H1 (cell line): ENCODE data around the gene IQCH. TPM values are rescaled to one million over a fixed set of nuclear protein-coding genes. Genes with fewer than 3 reads are reported as not detected.
A peak's percentile ranks its signal among the peaks of the same experiment; 100 is the strongest.

Experiments
- CTCF ChIA-PET: fragments of 300-600 bp; sonication (Branson Sonifier 250); formaldehyde crosslinking; loops from one replicate; lab custom pipeline; 2021; ENCODE audit not compliant: partially characterized antibody; lab: Charles Lee
- POLR2A ChIA-PET: fragments of 300-600 bp; sonication (Branson Sonifier 250); formaldehyde crosslinking; loops from one replicate; lab custom pipeline; 2021; ENCODE audit warnings: inconsistent platforms; ENCODE audit not compliant: partially characterized antibody; lab: Charles Lee
- DNase-seq, 2 experiments: peaks; one replicate each; pipeline versions ENCODE4 v3.0.0 to v3.0.0-alpha.2; 2010 to 2022; ENCODE audit warnings: low spot score in 2 of 2, low read depth in 1 of 2, mixed read lengths in 1 of 2
- FAIRE-seq: peaks from 2 replicates; lab custom pipeline; 2011; peaks lifted over from hg19 to GRCh38; lab: Jason Lieb, UNC
- H2AFZ ChIP-seq: 2 replicates; pipeline ENCODE4 v1.8.1; 2012; ENCODE audit warnings: low read length, inconsistent platforms
- H2AK5ac ChIP-seq: 2 replicates; pipeline ENCODE4 v1.6.1; 2013; ENCODE audit warnings: low read depth, low read length
- H2BK120ac ChIP-seq: replicated peaks from 2 replicates; pipeline ENCODE3; 2013; ENCODE audit warnings: low read depth, low read length, inconsistent platforms
- H2BK12ac ChIP-seq: 2 replicates; pipeline ENCODE4 v1.6.1; 2013; ENCODE audit warnings: low read depth, low read length
- H2BK15ac ChIP-seq: 2 replicates; pipeline ENCODE4 v1.6.1; 2013; ENCODE audit warnings: low read length
- H2BK20ac ChIP-seq: 2 replicates; pipeline ENCODE4 v1.6.1; 2013; ENCODE audit warnings: low read length
- H2BK5ac ChIP-seq: 2 replicates; pipeline ENCODE4 v1.6.1; 2013; ENCODE audit warnings: low read depth, low read length
- H3K14ac ChIP-seq: 2 replicates; pipeline ENCODE4 v1.6.1; 2013; ENCODE audit warnings: inconsistent platforms; ENCODE audit not compliant: insufficient read length
- H3K18ac ChIP-seq: 2 replicates; pipeline ENCODE4 v1.6.1; 2013; ENCODE audit warnings: low read length; ENCODE audit errors: extremely low read depth
- H3K23ac ChIP-seq: 2 replicates; pipeline ENCODE4 v1.6.1; 2013; ENCODE audit warnings: inconsistent platforms; ENCODE audit not compliant: insufficient read length
- H3K23me2 ChIP-seq: 2 replicates; pipeline ENCODE4 v1.6.1; 2013; ENCODE audit warnings: low read depth, low read length
- H3K27ac ChIP-seq: 2 replicates; pipeline ENCODE4 v1.6.1; 2011; ENCODE audit warnings: low read depth, low read length, inconsistent platforms
- H3K27me3 ChIP-seq, 4 experiments: replicated peaks in 1 of 4; 1 replicate in 1 of 4; 2 replicates in 3 of 4; pipeline versions ENCODE4 v1.6.1 to v1.8.1; 2011 to 2013; ENCODE audit warnings: low read length in 3 of 4, mild to moderate bottlenecking in 3 of 4, inconsistent platforms in 2 of 4, mixed read lengths in 2 of 4, moderate library complexity in 1 of 4; ENCODE audit not compliant: control insufficient read depth in 3 of 4, insufficient read depth in 3 of 4; ENCODE audit errors: extremely low read depth in 1 of 4
- H3K36me3 ChIP-seq, 4 experiments: 2 replicates each; pipeline versions ENCODE4 v1.6.1 to v1.8.1; 2011 to 2013; ENCODE audit warnings: mild to moderate bottlenecking in 4 of 4, low read length in 3 of 4, moderate library complexity in 2 of 4, control low read depth in 1 of 4, inconsistent platforms in 1 of 4; ENCODE audit not compliant: insufficient read depth in 4 of 4, control insufficient read depth in 2 of 4
- H3K4ac ChIP-seq: replicated peaks from 2 replicates; pipeline ENCODE3; 2013; ENCODE audit warnings: low read length, low read depth, mixed read lengths, inconsistent platforms; ENCODE audit not compliant: insufficient read length
- H3K4me1 ChIP-seq, 4 experiments: replicated peaks in 1 of 4; 1 replicate in 1 of 4; 2 replicates in 3 of 4; pipeline versions ENCODE4 v1.6.1 to v1.8.1; 2011 to 2013; ENCODE audit warnings: low read length in 3 of 4, inconsistent platforms in 2 of 4, mixed read lengths in 1 of 4; ENCODE audit not compliant: insufficient read depth in 4 of 4, control insufficient read depth in 3 of 4
- H3K4me2 ChIP-seq, 2 experiments: 2 replicates each; pipeline versions ENCODE4 v1.6.1 to v1.8.1; 2011 to 2013; ENCODE audit warnings: low read depth in 2 of 2, low read length in 2 of 2, control low read depth in 1 of 2, inconsistent platforms in 1 of 2, mild to moderate bottlenecking in 1 of 2; ENCODE audit not compliant: insufficient read depth in 1 of 2
- H3K4me3 ChIP-seq, 4 experiments: fragments of 200-600, 300-600 bp in 1 of 4; sonication (generic), shearing (Covaris generic), sonication (Bioruptor Twin) in 1 of 4; 2 replicates each; pipeline versions ENCODE4 v1.5.1 to v1.8.1; 2011 to 2016; ENCODE audit warnings: low read length in 4 of 4, low read depth in 3 of 4, control low read depth in 2 of 4, inconsistent platforms in 2 of 4, mild to moderate bottlenecking in 2 of 4, mixed read lengths in 1 of 4, moderate library complexity in 1 of 4; ENCODE audit not compliant: insufficient read depth in 2 of 4; ENCODE audit errors: extremely low read depth in 1 of 4
- H3K56ac ChIP-seq: replicated peaks from 2 replicates; pipeline ENCODE3; 2013; ENCODE audit warnings: low read depth, mild to moderate bottlenecking, mixed read lengths, low read length, inconsistent platforms; ENCODE audit not compliant: insufficient read length
- H3K79me1 ChIP-seq: 2 replicates; pipeline ENCODE4 v1.6.1; 2013; ENCODE audit warnings: low read depth, low read length, control low read depth
- H3K79me2 ChIP-seq, 2 experiments: 2 replicates each; pipeline versions ENCODE4 v1.6.1 to v1.8.1; 2012 to 2013; ENCODE audit warnings: low read length in 2 of 2, mild to moderate bottlenecking in 2 of 2, inconsistent platforms in 1 of 2; ENCODE audit not compliant: insufficient read depth in 2 of 2, control insufficient read depth in 1 of 2
- H3K9ac ChIP-seq, 4 experiments: replicated peaks in 1 of 4; 1 replicate in 1 of 4; 2 replicates in 3 of 4; pipeline versions ENCODE4 v1.6.1 to v1.8.1; 2011 to 2013; ENCODE audit warnings: low read depth in 3 of 4, low read length in 3 of 4, control low read depth in 2 of 4, mild to moderate bottlenecking in 2 of 4, moderate library complexity in 2 of 4, inconsistent platforms in 1 of 4; ENCODE audit errors: extremely low read depth in 1 of 4
- H3K9me3 ChIP-seq, 2 experiments: 2 replicates each; pipeline versions ENCODE4 v1.6.1 to v1.8.1; 2012 to 2013; ENCODE audit warnings: mild to moderate bottlenecking in 2 of 2, moderate library complexity in 2 of 2, control low read depth in 1 of 2, inconsistent platforms in 1 of 2, low read depth in 1 of 2, low read length in 1 of 2, mixed read lengths in 1 of 2; ENCODE audit not compliant: insufficient read depth in 2 of 2
- H4K20me1 ChIP-seq, 2 experiments: replicated peaks in 1 of 2; 2 replicates each; pipeline versions ENCODE3 to v1.8.1; 2011 to 2013; ENCODE audit warnings: inconsistent platforms in 2 of 2, low read length in 2 of 2, mild to moderate bottlenecking in 1 of 2; ENCODE audit not compliant: insufficient read depth in 2 of 2, control insufficient read depth in 1 of 2
- H4K5ac ChIP-seq: 2 replicates; pipeline ENCODE4 v1.6.1; 2013; ENCODE audit warnings: low read length, low read depth, mixed read lengths, inconsistent platforms; ENCODE audit not compliant: insufficient read length
- H4K8ac ChIP-seq: 2 replicates; pipeline ENCODE4 v1.8.0; 2013; ENCODE audit warnings: mild to moderate bottlenecking, moderate library complexity, low read length, inconsistent platforms; ENCODE audit not compliant: insufficient read depth; ENCODE audit errors: extremely low read depth
- H4K91ac ChIP-seq: replicated peaks from 2 replicates; pipeline ENCODE3; 2013; ENCODE audit warnings: low read length, mixed read lengths, inconsistent platforms; ENCODE audit not compliant: insufficient read length
- MAFK ChIP-seq: IDR thresholded peaks from 2 replicates; pipeline ENCODE4 v1.6.1; 2012; ENCODE audit warnings: low read depth, mild to moderate bottlenecking, improper control_type of control experiment, low read length
- POLR2A ChIP-seq, 2 experiments: IDR thresholded peaks; 1 replicate in 1 of 2; 2 replicates in 1 of 2; pipeline ENCODE4 v1.6.1; 2011; ENCODE audit warnings: low read depth in 2 of 2, low read length in 2 of 2, mild to moderate bottlenecking in 2 of 2; ENCODE audit errors: control extremely low read depth in 1 of 2
- RAD21 ChIP-seq, 2 experiments: IDR thresholded peaks in 1 of 2; conservative IDR thresholded peaks in 1 of 2; 2 replicates each; pipeline ENCODE4 v1.6.1; 2011; ENCODE audit warnings: low read depth in 2 of 2, low read length in 2 of 2, improper control_type of control experiment in 1 of 2, inconsistent platforms in 1 of 2, mild to moderate bottlenecking in 1 of 2, moderate library complexity in 1 of 2
- WGBS, 2 experiments: shearing (Covaris generic) in 1 of 2; methylation state at CpG; one replicate each; pipeline versions ENCODE4 v1.1.6 to v1.1.7; 2013 to 2015; ENCODE audit warnings: low lambda C conversion rate in 2 of 2, mixed read lengths in 2 of 2, inconsistent platforms in 1 of 2, low coverage in 1 of 2, missing lambda C conversion rate in 1 of 2; ENCODE audit not compliant: insufficient replicate concordance in 2 of 2, insufficient coverage in 1 of 2, insufficient read length in 1 of 2; ENCODE audit errors: extremely low coverage in 1 of 2, missing lambda C conversion rate in 1 of 2; 5-methylcytosine and 5-hydroxymethylcytosine counted together
- polyA plus RNA-seq, 7 experiments: library from polyadenylated mRNA; depleted of rRNA in 3 of 7; stranded (reverse) in 5 of 7; unstranded in 2 of 7; fragments of >200 nt in 5 of 7; fragments of 200-250 nt in 2 of 7; gene quantifications; 1 replicate in 5 of 7; 2 replicates in 1 of 7; 4 replicates in 1 of 7; pipeline versions ENCODE4 v1.2.1 to v1.2.3, GENCODE V29; 2011 to 2013; ENCODE audit warnings: missing spikeins in 2 of 7, mixed read lengths in 2 of 7
- total RNA-seq: library from RNA; stranded (reverse); fragmentation: NEBNext Ultra II Directional; extraction: Animal tissue kit (Norgen Biotek cat#: 25700); gene quantifications from 2 replicates; pipeline ENCODE4 v1.2.1, GENCODE V29; 2021

Gene IQCH
- total and polyA plus RNA-seq, 2 of the 8 experiments (the other 6 are each of a cell fraction or from before 2014, with no cell fraction given): 0.60 to 1.9 TPM

DNA sequence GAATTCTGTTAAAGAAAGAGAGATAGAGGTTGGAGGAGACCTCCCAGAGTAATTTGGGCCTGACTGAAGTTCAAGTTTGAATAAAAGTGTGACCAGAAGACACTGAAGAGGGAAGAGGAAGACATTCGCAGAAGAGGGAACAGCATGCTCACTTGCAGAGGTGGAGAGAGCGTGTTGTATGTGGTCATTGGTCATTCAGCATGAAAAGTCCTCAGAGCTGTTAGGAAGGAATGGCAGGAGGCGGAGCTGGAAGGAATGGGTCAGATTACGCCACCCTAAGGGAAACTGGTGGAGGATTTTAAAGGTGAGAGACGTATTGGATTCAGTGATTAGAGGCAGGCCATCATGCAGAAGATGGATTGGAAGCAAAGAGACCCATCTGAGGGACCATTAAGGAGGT is 41.6 kb downstream of the IQCH start:
- H3K9ac ChIP-seq: no peak overlapping the region
- H3K14ac ChIP-seq: no peak overlapping the region
- ChIA-PET POLR2A (no interaction called here), CTCF (interaction anchor here (0.6 to 12.4 kb wide), 4 partner anchors 12 to 541 kb away, joined by 3 to 125 read pairs (median 4); no protein-coding TSS in a partner anchor)
- H3K56ac ChIP-seq: no peak overlapping the region
- no peak overlapping the region for H4K91ac ChIP-seq
- no peak overlapping the region for H2BK12ac ChIP-seq
- H3K27me3 ChIP-seq: no peaks in the 10 kb centered on the region
- no peak overlapping the region for H4K5ac ChIP-seq
- no peak overlapping the region for H4K8ac ChIP-seq
- H3K9me3 ChIP-seq: no peaks in the 10 kb centered on the region
- H3K27ac ChIP-seq: no peak overlapping the region
- H2BK20ac ChIP-seq: 0 out of 2 replicates have a peak overlapping the region, but pooled peaks have one; percentile 25
- peak overlapping the region; percentile 40; the same call in 1 of the 2 replicates for H2AFZ ChIP-seq
- H2BK5ac ChIP-seq: no peak overlapping the region
- H3K36me3 ChIP-seq: no peaks in the 10 kb centered on the region
- no peaks in the 10 kb centered on the region for H3K23me2 ChIP-seq
- H3K4ac ChIP-seq: no peak overlapping the region
- H4K20me1 ChIP-seq: no peaks in the 10 kb centered on the region
- no peak overlapping the region for H2AK5ac ChIP-seq
- H3K79me2 ChIP-seq: no peaks in the 10 kb centered on the region
- no peak overlapping the region for H2BK120ac ChIP-seq
- H3K23ac ChIP-seq: no peak overlapping the region
- H3K79me1 ChIP-seq: no peaks in the 10 kb centered on the region
- no peak overlapping the region for H3K4me3 ChIP-seq
- WGBS, 2 experiments: 69% methylated on average over 5 of the region's 5 CpGs; no CpG with 5 or more reads in 1 of the 2 experiments
- peaks cover 0 to 6% (median 1%) of the 10 kb centered on the region in 4 experiments; a peak in 3 of 7 replicates for H3K4me1 ChIP-seq
- TF ChIP-seq MAFK (peak; percentile 72; the same call in 1 of the 2 replicates), POLR2A (IDR thresholded peaks at IDR 0.05; ENCODE audit: control extremely low read depth in 1 of 2, low read depth in 2 of 2, low read length in 2 of 2) (no peak), RAD21 (IDR thresholded peaks at IDR 0.05 in 1 of 2, conservative IDR thresholded peaks at IDR 0.05 in 1 of 2; ENCODE audit: low read depth in 2 of 2, low read length in 2 of 2) (peak in 1 of 2 experiments; percentile 10; a peak in 2 of 4 replicates)
- TF ChIP-seq, all 59 proteins: peak for 2
- peak overlapping the region in 1 of 2 experiments; percentile 22; a peak in 1 of 4 replicates for H3K4me2 ChIP-seq
- H3K18ac ChIP-seq: no peak overlapping the region
- no peak overlapping the region for H2BK15ac ChIP-seq
- no peak for DNase-seq
- FAIRE-seq: peak; percentile 13
